GM23338 (cell line): ENCODE measurements around the gene CHST4.

Experiments used
- CREB1 ChIP-seq: fragments of 250-450 bp; sonication (Bioruptor Pico); IDR thresholded peaks from 2 replicates; pipeline ENCODE4 v1.5.0; 2020; ENCODE audit warnings: low read depth, mild to moderate bottlenecking, moderate library complexity
- CTCF ChIP-seq, 2 experiments: fragments of 200-600 bp in 1 of 2; sonication (generic) in 1 of 2; conservative IDR thresholded peaks; 2 replicates each; pipeline versions ENCODE4 v1.5.1 to v1.6.1; 2016 to 2017; ENCODE audit warnings: antibody characterized with exemption in 2 of 2, low read depth in 2 of 2, mild to moderate bottlenecking in 2 of 2, moderate library complexity in 1 of 2
- EZH2 ChIP-seq: fragments of 200-600 bp; sonication (generic); IDR thresholded peaks from one replicate; pipeline ENCODE4 v1.8.0; 2017; ENCODE audit warnings: antibody characterized with exemption, mild to moderate bottlenecking, low read depth; ENCODE audit not compliant: unreplicated experiment
- POLR2AphosphoS5 ChIP-seq: IDR thresholded peaks from 2 replicates; pipeline ENCODE4 v1.6.1; 2016; ENCODE audit warnings: antibody characterized with exemption, low read depth
- REST ChIP-seq: IDR thresholded peaks from one replicate; pipeline ENCODE4 v1.6.1; 2018; ENCODE audit warnings: antibody characterized with exemption; ENCODE audit not compliant: unreplicated experiment
- ZNF114 ChIP-seq: fragments of 250-450 bp; sonication (Bioruptor Pico); IDR thresholded peaks from 2 replicates; pipeline ENCODE4 v1.5.0; 2020; ENCODE audit warnings: mild to moderate bottlenecking, moderate library complexity

GRCh38 chr16:71501547-71501946, 24.7 kb upstream of the CHST4 start:
- no peak for TF ChIP-seq CREB1 (CRISPR knock-in tag)
- no peak for TF ChIP-seq EZH2
- peak in 1 of 2 experiments; percentile 40; a peak in 2 of 4 replicates for TF ChIP-seq CTCF (conservative IDR thresholded peaks at IDR 0.05; ENCODE audit: low read depth in 2 of 2)
- TF ChIP-seq POLR2AphosphoS5 = no peak
- TF ChIP-seq ZNF114 (CRISPR knock-in tag) = no peak
- TF ChIP-seq REST = no peak
